HG02763 (cell line): ENCODE data around the gene SETBP1.

ENCODE experiments used
- ATAC-seq: cut with Tn5 transposase; IDR thresholded peaks from one replicate; pipeline ENCODE4 v1.9.1; 2021; ENCODE audit warnings: mild to moderate bottlenecking, moderate library complexity; ENCODE audit not compliant: unreplicated experiment

SETBP1 gene

GRCh38 chr18:45007531-45007930 is 326.8 kb downstream of the SETBP1 start:
- no peak for ATAC-seq

- no peak for ATAC-seq
Measured at GRCh38 chr18:45008694-45009413, 328.2 kb downstream of the SETBP1 start.

- ATAC-seq: no peak
Measured at GRCh38 chr18:45009756-45010155, 329.1 kb downstream of the SETBP1 start.

GRCh38 chr18:45012286-45012685 is 331.6 kb downstream of the SETBP1 start:
- ATAC-seq: no peak

DNA sequence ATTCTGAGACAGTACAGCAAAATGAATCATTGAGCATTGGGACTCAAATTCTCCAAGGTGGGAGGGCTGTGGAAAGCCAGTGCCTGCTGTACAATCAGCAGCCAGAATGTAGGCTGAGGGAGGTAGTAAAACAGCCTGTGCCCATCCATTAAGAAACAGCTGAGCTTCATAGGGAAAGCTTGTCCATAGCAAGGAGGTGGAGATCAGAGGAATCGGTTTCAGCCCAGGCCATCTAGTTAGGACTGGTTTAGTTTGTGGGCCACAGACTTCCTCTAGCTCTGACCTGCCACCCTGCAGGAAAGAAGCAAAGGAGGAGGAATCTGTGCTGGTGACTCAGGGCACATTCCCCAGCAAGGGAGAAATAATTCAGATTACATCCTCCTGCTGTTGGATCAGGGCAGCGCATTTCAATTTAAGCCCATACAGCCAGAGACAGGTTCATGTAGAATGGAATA is 333.4 kb downstream of the SETBP1 start:
- no peak for ATAC-seq

DNA sequence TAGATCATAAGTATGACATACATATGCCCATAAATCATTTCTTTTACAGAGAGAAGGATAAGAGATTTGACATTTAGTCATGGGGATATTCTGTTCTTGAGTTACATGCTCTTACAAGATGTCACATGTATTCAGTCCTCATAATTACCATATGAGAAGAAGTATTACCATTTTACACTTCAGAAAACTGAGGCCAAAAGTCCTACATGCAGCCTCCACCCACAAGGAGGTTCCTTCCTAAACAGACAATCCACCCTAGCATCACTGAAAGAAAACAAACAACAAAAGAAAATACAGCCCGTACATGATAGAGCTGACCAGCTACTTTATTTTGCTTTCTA is 335.1 kb downstream of the SETBP1 start:
- no peak for ATAC-seq

DNA sequence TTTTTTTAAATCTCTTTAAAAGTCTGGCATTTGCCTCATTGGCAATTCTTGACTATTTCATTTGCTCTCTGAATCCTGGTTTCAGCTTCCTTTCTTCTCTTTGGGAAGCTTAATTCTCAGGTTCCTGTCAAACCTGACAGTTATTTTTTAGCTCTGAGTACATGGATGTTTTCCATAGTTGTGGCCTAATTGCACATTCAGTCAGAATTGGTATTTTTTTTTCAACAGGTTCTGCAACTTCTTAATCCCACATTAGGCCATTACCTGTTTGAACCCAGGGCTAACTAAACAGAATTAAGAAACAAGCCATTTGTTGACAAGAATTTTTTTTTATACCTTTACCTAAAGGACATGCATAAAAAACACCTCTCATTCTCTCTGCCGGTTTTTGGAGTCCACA is 338.8 kb downstream of the SETBP1 start:
- no peak for ATAC-seq

- ATAC-seq: no peak
Measured at GRCh38 chr18:45023519-45023918, 342.8 kb downstream of the SETBP1 start.

DNA sequence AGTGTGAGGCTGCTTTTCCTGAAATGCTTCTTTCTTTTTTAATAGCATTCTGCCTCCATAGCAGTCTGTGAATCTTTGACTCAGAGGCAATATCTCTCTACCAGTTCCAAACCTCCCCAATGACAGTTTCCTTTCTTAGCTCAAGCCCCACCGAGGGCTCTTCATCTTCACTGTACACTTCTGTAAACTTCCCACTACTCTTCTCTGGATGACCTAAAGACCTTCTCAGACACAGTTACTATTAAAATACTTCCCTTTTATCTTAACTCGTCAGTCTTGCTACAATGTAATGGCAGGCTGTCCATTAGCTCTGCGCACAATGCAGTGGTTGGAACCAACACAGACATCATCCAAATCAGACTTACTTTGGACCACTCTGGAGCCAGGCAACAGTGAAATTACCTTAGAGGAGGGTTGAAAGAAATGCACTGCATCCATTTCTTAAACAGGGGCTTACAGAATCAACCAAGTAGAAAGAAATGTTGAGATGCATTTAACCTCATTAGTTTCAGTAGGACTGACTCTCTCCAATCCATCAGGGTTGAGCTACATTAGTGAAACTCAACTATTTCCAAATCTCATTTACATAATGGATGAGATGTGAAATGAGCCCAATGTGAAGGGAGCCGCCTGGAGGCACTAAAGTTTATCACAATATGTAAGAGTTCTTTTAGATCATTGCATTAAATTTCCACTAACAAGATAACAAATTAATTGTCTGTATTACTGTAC is 343.8 kb downstream of the SETBP1 start:
- ATAC-seq: no peak

DNA sequence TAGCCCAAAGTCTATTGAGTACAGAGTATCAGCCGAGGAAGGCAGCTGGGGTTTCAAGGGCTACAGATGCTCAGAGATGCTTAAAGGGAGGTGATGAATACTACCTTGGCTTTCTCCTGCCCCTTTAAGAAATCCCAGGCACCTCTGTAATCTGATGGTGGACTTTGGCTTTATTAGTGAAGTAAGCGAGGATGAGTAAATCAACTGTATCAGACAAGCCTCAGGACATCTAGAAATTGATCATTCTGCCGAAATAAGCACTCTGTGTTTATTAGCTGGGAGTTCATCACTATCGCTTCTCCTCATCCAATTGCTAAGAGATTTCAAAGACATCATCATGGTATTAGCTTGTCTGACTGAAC is 344.4 kb downstream of the SETBP1 start:
- no peak for ATAC-seq

- ATAC-seq: no peak
Measured at GRCh38 chr18:45026162-45026561, 345.5 kb downstream of the SETBP1 start.

GRCh38 chr18:45034179-45034578 is 353.5 kb downstream of the SETBP1 start:
- ATAC-seq: no peak

- no peak for ATAC-seq
Measured at GRCh38 chr18:45037618-45038017, 356.9 kb downstream of the SETBP1 start.

- no peak for ATAC-seq
Measured at GRCh38 chr18:45039376-45039775, 358.7 kb downstream of the SETBP1 start.

DNA sequence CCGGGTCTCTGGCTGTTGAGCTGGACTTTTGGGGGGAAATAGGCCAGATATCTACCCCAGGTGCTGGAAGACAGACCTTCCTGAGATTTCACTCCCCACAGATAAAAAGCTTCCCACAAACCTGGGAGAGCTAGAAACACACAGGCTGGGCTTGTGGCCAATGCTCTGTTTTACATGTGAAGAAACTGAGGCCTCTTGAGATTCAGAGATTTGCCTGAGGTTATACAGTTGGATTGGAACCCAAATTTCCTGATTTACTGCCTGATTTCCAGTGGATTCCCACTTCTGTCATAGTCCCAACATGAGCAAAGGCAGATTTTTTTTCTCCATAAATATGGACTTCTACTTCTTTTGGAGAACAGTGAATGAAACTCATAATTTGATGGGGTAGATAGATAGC is 360.2 kb downstream of the SETBP1 start:
- no peak for ATAC-seq

GRCh38 chr18:45044787-45045186 is 364.1 kb downstream of the SETBP1 start:
- no peak for ATAC-seq

DNA sequence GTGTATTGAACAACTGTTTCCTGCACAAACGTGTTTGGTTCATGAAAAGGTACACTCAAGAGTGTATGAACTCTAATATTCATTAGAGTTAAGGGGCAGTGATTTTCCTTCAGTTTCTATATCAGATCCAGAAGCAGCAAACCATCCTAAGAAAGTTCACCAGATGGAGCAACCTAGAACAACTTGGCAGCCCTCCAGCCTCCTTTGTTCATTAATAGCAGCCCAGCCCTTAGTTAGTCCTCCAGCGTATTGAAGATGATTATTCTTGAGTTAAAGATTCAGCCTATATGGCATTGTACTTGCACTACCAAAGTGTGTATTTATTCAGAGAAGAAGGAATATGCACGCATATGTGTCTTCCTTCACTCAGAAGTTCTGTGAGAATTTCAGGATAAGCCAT is 365.5 kb downstream of the SETBP1 start:
- no peak for ATAC-seq

DNA sequence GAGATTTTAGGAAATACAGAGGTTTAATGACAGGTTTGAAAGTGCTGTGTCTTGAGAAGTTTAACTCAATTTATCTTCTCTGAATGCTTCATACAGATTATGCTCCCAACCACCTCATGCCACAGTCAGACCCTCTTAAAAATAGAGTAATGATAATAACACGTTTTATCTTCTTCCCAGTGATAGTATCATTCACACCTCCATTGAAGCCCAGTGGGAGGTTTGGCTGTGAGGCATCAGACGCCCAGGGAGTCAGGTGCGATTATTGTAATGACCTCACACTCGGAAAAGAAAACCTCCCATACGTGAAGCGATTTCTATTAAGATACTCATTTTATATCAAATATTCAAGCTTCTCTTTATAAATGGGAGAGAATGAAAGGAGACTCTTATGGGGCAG is 366.3 kb downstream of the SETBP1 start:
- no peak for ATAC-seq

GRCh38 chr18:45049578-45050319 is 369.1 kb downstream of the SETBP1 start:
- ATAC-seq: no peak

DNA sequence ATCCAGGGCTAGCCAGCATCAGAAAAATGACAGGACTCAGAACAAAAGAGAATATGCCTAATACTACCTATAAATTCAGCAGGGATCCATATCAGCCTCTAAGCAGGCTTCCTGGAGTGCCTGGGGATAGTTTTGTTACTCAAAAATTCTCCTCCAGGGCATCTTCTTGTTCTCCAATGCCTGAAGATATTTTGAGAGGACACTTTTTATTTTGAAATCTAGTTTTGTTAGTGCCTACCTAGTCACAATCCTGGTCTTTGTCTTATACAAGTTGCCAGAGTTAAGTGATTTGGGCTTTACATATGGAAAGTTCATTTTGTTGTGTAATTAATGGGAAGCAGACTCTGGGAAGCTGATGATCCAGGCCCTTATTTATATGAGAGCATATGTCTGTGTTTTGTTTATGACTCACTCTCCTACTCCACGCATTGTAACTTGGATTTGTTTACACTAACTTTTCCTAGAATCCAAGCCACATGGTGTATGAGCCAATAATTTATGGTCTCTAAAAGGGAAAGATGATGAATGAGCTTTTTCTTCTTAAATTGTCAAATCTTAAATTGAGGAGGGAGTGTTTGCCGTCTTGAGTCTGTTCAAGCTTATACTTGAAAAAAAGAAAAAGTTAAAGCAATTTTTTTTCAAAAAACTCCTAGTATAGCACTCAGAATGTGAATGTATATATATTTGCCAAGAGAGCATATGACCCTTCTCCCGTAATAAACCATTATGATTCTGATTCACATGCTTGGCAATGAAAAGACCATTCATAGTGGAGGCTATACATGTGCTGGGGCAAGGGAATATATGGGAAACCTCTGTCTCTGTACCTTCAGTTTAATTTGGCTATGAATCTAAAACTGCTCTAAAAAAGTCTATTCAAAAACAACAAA is 370.3 kb downstream of the SETBP1 start:
- no peak for ATAC-seq

GRCh38 chr18:45054636-45055035 is 373.9 kb downstream of the SETBP1 start:
- no peak for ATAC-seq
